DMS53 (cell line): Measurements from ENCODE around the gene IL20.

ENCODE experiments used
- DNase-seq: peaks from one replicate; lab custom pipeline; 2025; lab: John Stamatoyannopoulos, UW

The IL20 gene

GRCh38 chr1:206904423-206905142 is 39.2 kb downstream of the IL20 start:
- DNase-seq = no peak

DNA sequence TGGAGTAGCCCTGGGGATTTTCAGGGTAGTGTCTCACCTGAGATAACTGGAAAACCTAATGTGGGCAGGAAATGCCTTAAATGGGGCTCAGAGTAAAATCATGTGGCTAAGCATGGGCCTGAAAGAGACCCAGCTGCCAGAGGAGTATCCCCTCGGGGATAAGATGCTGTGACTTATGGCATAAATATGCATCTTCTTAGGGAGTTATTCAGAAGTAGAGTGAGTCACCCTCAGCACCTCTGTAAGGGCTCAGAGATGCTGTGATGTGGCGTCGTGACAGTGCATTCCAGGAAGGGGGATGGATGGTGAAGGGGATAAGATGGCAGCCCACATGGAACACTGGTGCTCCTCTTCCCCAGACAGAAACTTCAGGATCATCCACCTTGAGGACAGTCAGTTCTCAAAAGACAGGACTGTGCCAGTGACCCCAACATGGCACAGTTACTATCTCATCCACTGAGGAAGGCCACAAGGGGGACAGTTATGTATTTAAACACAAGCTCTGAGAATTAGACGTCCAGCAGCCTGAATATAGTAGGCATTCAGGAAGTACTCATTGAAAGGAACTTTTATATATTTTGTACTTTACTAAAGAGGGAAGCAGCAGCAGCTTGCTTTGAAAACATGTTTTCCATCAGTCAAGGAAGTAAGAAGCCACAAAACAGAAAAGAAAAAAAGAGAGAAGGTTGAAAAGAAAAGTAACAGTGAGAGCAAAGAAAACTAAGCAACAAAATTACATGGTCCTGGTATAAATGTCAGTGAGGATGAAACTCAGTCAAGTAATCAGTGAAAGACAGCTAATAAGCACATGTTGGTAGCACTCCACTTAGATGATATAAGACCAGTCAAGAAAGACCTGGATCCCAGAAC is 40.1 kb downstream of the IL20 start:
- no peak for DNase-seq

GRCh38 chr1:206907304-206907991 is 42.0 kb downstream of the IL20 start:
- peak; percentile 62 for DNase-seq

DNA sequence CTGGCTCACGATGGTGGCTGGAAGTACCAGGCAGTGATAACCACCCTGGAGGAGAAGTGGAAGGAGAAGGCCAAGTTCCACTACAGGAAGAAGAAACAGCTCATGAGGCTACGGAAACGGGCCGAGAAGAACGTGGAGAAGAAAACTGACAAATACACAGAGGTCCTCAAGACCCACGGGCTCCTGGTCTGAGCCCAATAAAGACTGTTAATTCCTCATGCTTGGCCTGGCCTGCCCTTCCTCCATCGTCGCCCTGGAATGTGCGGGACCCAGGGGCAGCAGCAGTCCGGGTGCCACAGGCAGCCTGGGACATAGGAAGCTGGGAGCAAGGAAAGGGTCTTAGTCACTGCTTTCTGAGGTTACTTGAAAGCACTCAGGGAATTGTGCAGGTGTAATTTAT is 42.6 kb downstream of the IL20 start:
- no peak for DNase-seq

DNA sequence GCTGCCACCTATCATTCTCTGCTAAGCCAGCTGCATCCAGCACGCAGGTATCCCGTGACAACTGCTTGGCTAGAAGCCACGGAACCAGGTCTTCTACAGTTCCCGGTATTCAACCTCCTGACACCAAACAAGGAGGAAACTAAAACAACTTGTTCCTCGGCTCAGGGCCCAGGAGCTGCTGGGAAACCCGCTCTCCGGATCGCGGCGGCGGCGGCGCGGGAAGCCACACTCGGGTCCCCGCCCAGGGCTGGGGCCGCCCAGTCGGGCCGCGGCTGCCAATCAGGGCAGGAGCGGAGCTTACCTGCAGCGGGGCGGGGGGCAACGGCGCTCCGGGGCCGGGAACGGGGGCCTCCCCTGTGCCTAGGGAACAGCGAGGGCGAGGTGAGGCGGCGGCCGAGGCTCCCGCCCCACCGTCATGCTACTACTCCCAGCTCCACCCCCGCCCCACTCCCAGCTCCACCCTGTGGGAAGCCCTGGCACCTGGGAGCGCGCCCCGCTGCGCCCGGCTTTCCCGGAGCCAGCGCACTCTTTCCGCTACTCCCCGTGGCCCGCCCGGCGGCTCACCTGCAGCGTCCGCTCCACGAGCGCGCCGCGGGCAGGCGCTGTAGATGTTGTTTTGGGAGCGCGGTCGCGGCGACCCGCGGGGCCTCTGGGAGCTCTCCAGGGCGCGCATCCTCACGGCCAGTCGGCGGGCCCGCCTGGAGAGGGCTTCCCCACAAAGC is 43.9 kb downstream of the IL20 start:
- peak; percentile 92 for DNase-seq

- peak; percentile 48 for DNase-seq
Observed at GRCh38 chr1:206909883-206910318, 44.5 kb downstream of the IL20 start.

GRCh38 chr1:206911064-206911663 is 45.7 kb downstream of the IL20 start:
- peak; percentile 85 for DNase-seq

GRCh38 chr1:206912445-206913095 is 47.1 kb downstream of the IL20 start:
- peak; percentile 92 for DNase-seq

GRCh38 chr1:206913766-206914537 is 48.5 kb downstream of the IL20 start:
- DNase-seq = no peak

DNA sequence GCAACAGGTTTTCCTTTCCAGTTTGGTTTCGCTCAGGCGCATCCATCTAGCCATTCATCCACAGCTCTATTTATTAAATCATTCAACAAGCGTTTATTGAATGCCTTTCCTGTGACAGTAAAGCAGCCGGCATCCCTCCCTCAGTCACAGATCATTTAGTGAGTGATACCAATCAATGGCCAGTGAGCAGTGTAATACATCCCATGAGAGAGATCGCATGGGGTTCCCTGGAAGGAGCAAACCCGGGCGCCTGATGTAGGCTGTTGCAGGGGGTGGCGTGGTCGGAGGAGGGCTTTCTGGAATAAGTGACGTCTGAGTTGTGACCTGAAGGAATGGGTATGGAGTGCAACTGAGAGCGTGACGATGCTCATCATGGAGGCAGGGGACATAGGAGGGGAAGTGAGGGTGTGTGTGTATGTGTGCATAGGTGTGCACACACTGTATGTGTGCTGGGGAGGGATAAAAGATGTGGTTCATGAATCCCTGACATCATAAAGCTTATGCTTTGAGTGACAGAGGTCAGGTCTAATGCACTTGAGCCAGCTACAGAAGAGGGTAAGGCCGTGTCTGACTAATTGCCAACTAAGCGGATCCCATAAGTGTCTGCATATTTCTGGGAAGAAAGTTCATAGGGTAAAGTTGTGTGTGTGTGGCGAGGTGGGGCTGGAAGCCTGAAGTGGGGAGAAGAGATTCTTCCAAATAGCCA is 49.8 kb downstream of the IL20 start:
- DNase-seq = no peak

DNA sequence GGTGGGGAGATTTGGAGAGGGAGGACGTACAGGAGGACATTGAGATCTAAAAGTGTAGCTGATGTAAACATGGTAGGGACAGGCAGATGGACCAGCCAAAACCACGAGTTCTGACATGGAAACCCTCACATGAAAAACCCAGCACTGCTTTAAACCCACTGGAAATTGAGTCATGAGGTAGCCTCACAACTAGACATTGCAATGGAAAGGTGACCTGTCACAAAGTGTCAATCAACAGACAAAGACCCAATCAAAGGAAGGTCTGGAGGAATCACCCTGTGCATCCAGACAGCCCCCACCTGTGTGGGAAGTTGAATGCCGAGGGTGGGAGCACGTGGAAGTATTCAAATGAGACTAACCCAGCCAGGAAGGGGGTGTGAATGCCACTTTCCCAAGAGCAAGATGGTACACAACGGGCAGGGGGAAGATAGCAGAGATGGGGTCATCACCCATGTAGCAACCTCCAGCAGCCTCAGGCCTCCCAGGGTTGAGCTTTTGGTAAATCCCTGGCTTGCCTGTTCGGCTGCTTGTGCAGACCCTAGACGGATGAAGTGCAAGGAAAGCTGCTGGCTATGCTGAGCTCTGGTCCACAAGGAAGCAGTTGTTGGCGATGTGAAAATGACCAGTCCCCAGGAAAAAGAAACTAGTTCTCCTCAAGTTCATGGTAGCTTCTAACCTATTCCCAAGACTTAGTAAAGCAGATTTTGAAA is 50.7 kb downstream of the IL20 start:
- no peak for DNase-seq

DNA sequence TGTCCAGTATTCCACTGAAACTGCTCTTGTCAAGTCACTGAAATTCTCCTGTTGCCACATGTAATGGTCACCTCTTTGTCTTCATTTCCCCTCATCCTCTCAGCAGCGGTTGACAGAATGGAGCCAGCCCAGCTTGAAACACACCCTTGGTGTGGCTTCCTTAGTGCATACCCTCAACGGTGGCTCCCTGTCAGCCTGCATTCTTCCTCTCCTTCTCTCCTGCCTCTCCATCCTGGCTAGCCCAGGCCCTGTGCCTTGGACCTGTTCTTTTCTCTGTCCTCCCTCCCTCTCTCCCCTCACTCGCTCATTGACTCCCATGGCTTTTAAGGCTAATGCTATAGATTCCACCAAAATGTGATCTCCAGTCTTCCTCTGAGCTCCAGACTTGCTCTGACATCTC is 52.7 kb downstream of the IL20 start:
- DNase-seq = no peak
